ENCODE results near the gene GAS6.

GAS6 gene

GRCh38 chr13:113810640-113811039, 53.2 kb downstream of the GAS6 start:
- Histone ChIP-seq H3K36me3 (ENCODE audit: control insufficient read depth, insufficient read depth, low read length) (no peaks in the 10 kb centered on the region), H3K4me1 (ENCODE audit: control insufficient read depth, insufficient read depth, low read length, poor library complexity, severe bottlenecking) (no peaks in the 10 kb centered on the region), H3K4me3 (ENCODE audit: extremely low read depth, insufficient read depth, low read length, poor library complexity, severe bottlenecking) (no peak overlapping the region), H3K9me3 (ENCODE audit: control insufficient read depth, low read length) (peaks cover 13% of the 10 kb centered on the region), H3K27ac (ENCODE audit: low read depth, low read length, severe bottlenecking) (no peak overlapping the region)
- 89 to 91% methylated on average over 14 of the region's 14 CpGs for WGBS, 2 experiments (ENCODE audit: insufficient coverage in 2 of 2)

- H3K27ac ChIP-seq (ENCODE audit: low read depth, low read length, severe bottlenecking), result no peak overlapping the region
- H3K9me3 ChIP-seq (ENCODE audit: control insufficient read depth, low read length), result peaks cover 13% of the 10 kb centered on the region
- no peak overlapping the region for H3K4me3 ChIP-seq (ENCODE audit: extremely low read depth, insufficient read depth, low read length, poor library complexity, severe bottlenecking)
- WGBS, 2 experiments (ENCODE audit: insufficient coverage in 2 of 2), result 85 to 100% methylated on average over 1 to 2 of the region's 2 CpGs
- no peaks in the 10 kb centered on the region for H3K36me3 ChIP-seq (ENCODE audit: control insufficient read depth, insufficient read depth, low read length)
- no peaks in the 10 kb centered on the region for H3K4me1 ChIP-seq (ENCODE audit: control insufficient read depth, insufficient read depth, low read length, poor library complexity, severe bottlenecking)
These were observed 53.9 kb downstream of the GAS6 start for GRCh38 chr13:113809934-113810333.

- WGBS, 2 experiments (ENCODE audit: insufficient coverage in 2 of 2), result 69 to 84% methylated on average over 6 to 8 of the region's 12 CpGs
- no peak overlapping the region for H3K27ac ChIP-seq (ENCODE audit: low read depth, low read length, severe bottlenecking)
- peaks cover 13% of the 10 kb centered on the region for H3K9me3 ChIP-seq (ENCODE audit: control insufficient read depth, low read length)
- no peaks in the 10 kb centered on the region for H3K36me3 ChIP-seq (ENCODE audit: control insufficient read depth, insufficient read depth, low read length)
- H3K4me1 ChIP-seq (ENCODE audit: control insufficient read depth, insufficient read depth, low read length, poor library complexity, severe bottlenecking), result no peaks in the 10 kb centered on the region
- H3K4me3 ChIP-seq (ENCODE audit: extremely low read depth, insufficient read depth, low read length, poor library complexity, severe bottlenecking), result no peak overlapping the region
These were observed 55.6 kb downstream of the GAS6 start for GRCh38 chr13:113808058-113808834.

GRCh38 chr13:113806526-113806925, 57.4 kb downstream of the GAS6 start:
- Histone ChIP-seq H3K4me1 (ENCODE audit: control insufficient read depth, insufficient read depth, low read length, poor library complexity, severe bottlenecking) (no peaks in the 10 kb centered on the region), H3K36me3 (ENCODE audit: control insufficient read depth, insufficient read depth, low read length) (no peaks in the 10 kb centered on the region), H3K4me3 (ENCODE audit: extremely low read depth, insufficient read depth, low read length, poor library complexity, severe bottlenecking) (no peak overlapping the region), H3K27ac (ENCODE audit: low read depth, low read length, severe bottlenecking) (no peak overlapping the region), H3K9me3 (ENCODE audit: control insufficient read depth, low read length) (peaks cover 13% of the 10 kb centered on the region)
- WGBS, 2 experiments (ENCODE audit: insufficient coverage in 2 of 2), result 89 to 93% methylated on average over 11 to 13 of the region's 13 CpGs

GRCh38 chr13:113806104-113806471, 57.8 kb downstream of the GAS6 start:
- H3K27ac ChIP-seq (ENCODE audit: low read depth, low read length, severe bottlenecking), result no peak overlapping the region
- H3K4me1 ChIP-seq (ENCODE audit: control insufficient read depth, insufficient read depth, low read length, poor library complexity, severe bottlenecking), result no peaks in the 10 kb centered on the region
- H3K4me3 ChIP-seq (ENCODE audit: extremely low read depth, insufficient read depth, low read length, poor library complexity, severe bottlenecking), result no peak overlapping the region
- WGBS, 2 experiments (ENCODE audit: insufficient coverage in 2 of 2), result 92 to 100% methylated on average over 8 to 11 of the region's 11 CpGs
- peaks cover 13% of the 10 kb centered on the region for H3K9me3 ChIP-seq (ENCODE audit: control insufficient read depth, low read length)
- no peaks in the 10 kb centered on the region for H3K36me3 ChIP-seq (ENCODE audit: control insufficient read depth, insufficient read depth, low read length)

GRCh38 chr13:113805431-113806103, 58.3 kb downstream of the GAS6 start:
- Histone ChIP-seq H3K4me3 (ENCODE audit: extremely low read depth, insufficient read depth, low read length, poor library complexity, severe bottlenecking) (no peak overlapping the region), H3K4me1 (ENCODE audit: control insufficient read depth, insufficient read depth, low read length, poor library complexity, severe bottlenecking) (no peaks in the 10 kb centered on the region), H3K27ac (ENCODE audit: low read depth, low read length, severe bottlenecking) (no peak overlapping the region), H3K9me3 (ENCODE audit: control insufficient read depth, low read length) (peaks cover 13% of the 10 kb centered on the region), H3K36me3 (ENCODE audit: control insufficient read depth, insufficient read depth, low read length) (no peaks in the 10 kb centered on the region)
- 93 to 95% methylated on average over 26 of the region's 27 CpGs for WGBS, 2 experiments (ENCODE audit: insufficient coverage in 2 of 2)

GRCh38 chr13:113804703-113805430, 59.0 kb downstream of the GAS6 start:
- H3K36me3 ChIP-seq (ENCODE audit: control insufficient read depth, insufficient read depth, low read length), result no peaks in the 10 kb centered on the region
- no peak overlapping the region for H3K4me3 ChIP-seq (ENCODE audit: extremely low read depth, insufficient read depth, low read length, poor library complexity, severe bottlenecking)
- peaks cover 13% of the 10 kb centered on the region for H3K9me3 ChIP-seq (ENCODE audit: control insufficient read depth, low read length)
- H3K4me1 ChIP-seq (ENCODE audit: control insufficient read depth, insufficient read depth, low read length, poor library complexity, severe bottlenecking), result no peaks in the 10 kb centered on the region
- WGBS, 2 experiments (ENCODE audit: insufficient coverage in 2 of 2), result 94 to 99% methylated on average over 12 to 37 of the region's 39 CpGs
- H3K27ac ChIP-seq (ENCODE audit: low read depth, low read length, severe bottlenecking), result no peak overlapping the region

GRCh38 chr13:113804017-113804702, 59.7 kb downstream of the GAS6 start:
- Histone ChIP-seq H3K4me3 (ENCODE audit: extremely low read depth, insufficient read depth, low read length, poor library complexity, severe bottlenecking) (no peak overlapping the region), H3K4me1 (ENCODE audit: control insufficient read depth, insufficient read depth, low read length, poor library complexity, severe bottlenecking) (no peaks in the 10 kb centered on the region), H3K27ac (ENCODE audit: low read depth, low read length, severe bottlenecking) (no peak overlapping the region), H3K9me3 (ENCODE audit: control insufficient read depth, low read length) (peaks cover 13% of the 10 kb centered on the region), H3K36me3 (ENCODE audit: control insufficient read depth, insufficient read depth, low read length) (no peaks in the 10 kb centered on the region)
- 83 to 95% methylated on average over 12 to 20 of the region's 34 CpGs for WGBS, 2 experiments (ENCODE audit: insufficient coverage in 2 of 2)

- no peaks in the 10 kb centered on the region for H3K4me1 ChIP-seq (ENCODE audit: control insufficient read depth, insufficient read depth, low read length, poor library complexity, severe bottlenecking)
- H3K36me3 ChIP-seq (ENCODE audit: control insufficient read depth, insufficient read depth, low read length), result no peaks in the 10 kb centered on the region
- H3K27ac ChIP-seq (ENCODE audit: low read depth, low read length, severe bottlenecking), result no peak overlapping the region
- WGBS, 2 experiments (ENCODE audit: insufficient coverage in 2 of 2), result 67 to 83% methylated on average over 13 of the region's 32 CpGs
- H3K9me3 ChIP-seq (ENCODE audit: control insufficient read depth, low read length), result peaks cover 8% of the 10 kb centered on the region
- no peak overlapping the region for H3K4me3 ChIP-seq (ENCODE audit: extremely low read depth, insufficient read depth, low read length, poor library complexity, severe bottlenecking)
These were observed 60.4 kb downstream of the GAS6 start for GRCh38 chr13:113803409-113804016.

GRCh38 chr13:113802761-113803160, 61.1 kb downstream of the GAS6 start:
- no peak overlapping the region for H3K27ac ChIP-seq (ENCODE audit: low read depth, low read length, severe bottlenecking)
- H3K36me3 ChIP-seq (ENCODE audit: control insufficient read depth, insufficient read depth, low read length), result no peaks in the 10 kb centered on the region
- H3K9me3 ChIP-seq (ENCODE audit: control insufficient read depth, low read length), result peaks cover under 1% of the 10 kb centered on the region
- H3K4me1 ChIP-seq (ENCODE audit: control insufficient read depth, insufficient read depth, low read length, poor library complexity, severe bottlenecking), result no peaks in the 10 kb centered on the region
- WGBS, 2 experiments (ENCODE audit: insufficient coverage in 2 of 2), result 85 to 87% methylated on average over 7 to 20 of the region's 25 CpGs
- H3K4me3 ChIP-seq (ENCODE audit: extremely low read depth, insufficient read depth, low read length, poor library complexity, severe bottlenecking), result no peak overlapping the region

Data from mesodermal cell (in vitro differentiated cells).